ENCODE data around the gene HOXA3. TPM values are rescaled to one million over a fixed set of nuclear protein-coding genes. Genes with fewer than 3 reads are reported as not detected.

Gene HOXA3
- total and polyA plus RNA-seq, 2 experiments from 2014 or later, result 0.83 to 4.1 TPM

DNA sequence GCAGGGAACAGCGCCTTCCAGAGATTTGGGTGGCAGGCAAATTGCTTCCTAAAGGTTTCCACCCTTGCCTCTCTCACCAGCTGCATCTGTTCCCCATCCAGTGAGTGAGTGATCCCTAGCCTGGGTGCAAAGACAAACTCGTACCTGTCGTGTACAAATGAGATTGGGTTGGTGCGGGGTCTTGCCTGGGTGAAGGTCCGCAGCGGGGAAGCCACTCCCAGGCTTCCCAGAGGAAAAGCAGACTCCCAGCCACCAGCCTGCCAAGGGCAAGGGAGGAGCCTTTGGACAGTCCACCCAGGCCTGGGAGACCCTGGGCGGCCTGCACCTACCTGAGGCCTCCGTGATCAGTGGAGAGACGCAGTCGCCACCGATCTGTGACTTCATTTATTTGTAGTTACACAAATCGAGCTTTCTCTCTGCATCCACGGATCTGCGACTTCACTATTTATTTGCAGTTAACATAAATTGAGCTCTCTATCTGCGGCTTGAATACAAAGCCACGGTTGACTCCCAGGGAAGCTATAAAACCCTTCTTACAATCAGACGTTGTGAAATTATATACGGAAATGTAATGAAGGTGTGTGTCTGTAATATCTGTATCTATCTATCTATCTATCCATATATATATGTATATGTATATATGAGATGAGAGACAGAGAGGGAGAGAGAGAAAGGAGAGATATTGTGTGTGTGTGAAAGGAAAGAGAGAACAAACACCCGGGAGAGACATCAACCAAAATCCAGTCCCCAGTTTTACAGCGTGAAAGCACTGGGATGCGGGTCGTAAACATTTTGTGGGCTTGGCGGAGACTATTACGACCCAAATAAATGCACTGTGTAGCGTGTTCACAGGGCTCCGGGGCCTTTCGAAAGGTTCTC lies 7.1 kb upstream of the HOXA3 start:
- H3K27me3 ChIP-seq, result peaks cover 92% of the 10 kb centered on the region
- no peaks in the 10 kb centered on the region for H4K20me1 ChIP-seq (ENCODE audit: insufficient read depth, poor library complexity, severe bottlenecking)
- H2AFZ ChIP-seq, result no peak overlapping the region

DNA sequence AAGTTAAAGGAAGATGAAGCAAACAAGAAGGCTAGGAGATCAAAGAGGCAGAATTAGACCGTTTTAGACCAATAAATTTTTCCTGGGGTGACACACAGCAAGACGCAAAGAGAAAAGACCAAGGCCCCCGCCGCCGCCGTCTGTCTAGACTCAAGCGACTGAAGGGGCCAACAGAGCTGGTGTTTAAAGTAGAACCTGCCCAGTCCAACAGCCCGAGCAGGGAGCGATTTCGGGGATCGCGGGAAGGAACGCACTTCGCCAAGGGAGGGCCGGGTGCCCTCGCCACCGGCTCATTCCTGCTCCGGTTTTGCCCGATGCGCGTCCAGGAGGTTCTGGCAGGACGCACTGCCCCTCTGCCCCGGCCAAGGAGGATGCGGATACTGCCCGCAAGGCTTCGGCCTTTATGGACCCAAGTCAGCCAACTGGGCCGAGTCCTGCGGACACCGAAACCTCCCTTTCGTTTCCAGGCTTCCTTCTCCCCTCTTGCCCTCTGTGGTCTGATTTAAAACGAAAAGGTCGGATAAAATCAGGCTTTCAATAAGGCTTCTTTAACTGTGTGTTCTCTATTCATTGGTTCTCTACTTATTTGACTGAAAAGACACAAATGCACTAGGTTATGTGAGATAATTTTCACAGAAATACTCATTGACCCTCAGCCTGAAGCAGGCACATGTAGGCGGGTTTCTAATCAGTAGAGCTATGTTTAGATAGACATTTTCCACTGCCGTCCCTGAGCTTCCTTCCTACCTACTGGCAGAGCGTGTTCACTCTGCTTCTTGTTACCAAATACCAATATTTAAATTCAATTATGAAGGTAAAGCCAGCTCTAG lies 6.3 kb upstream of the HOXA3 start:
- Histone ChIP-seq H3K9me3 (ENCODE audit: low read depth) (no peaks in the 10 kb centered on the region), H3K4me1 (ENCODE audit: insufficient read depth) (peaks cover 19% of the 10 kb centered on the region), H4K20me1 (ENCODE audit: insufficient read depth, poor library complexity, severe bottlenecking) (no peaks in the 10 kb centered on the region), H3K27me3 (peaks cover 92% of the 10 kb centered on the region), H3K27ac (no peak overlapping the region), H3K79me2 (peaks cover 13% of the 10 kb centered on the region), H3K4me2 (no peak overlapping the region), H2AFZ (no peak overlapping the region), H3K9me2 (replicated peaks; ENCODE audit: insufficient read depth) (no peaks in the 10 kb centered on the region), H3K4me3 (no peak overlapping the region), H3K36me3 (replicated peaks; ENCODE audit: insufficient read depth, low read depth) (no peaks in the 10 kb centered on the region)
- no peak for DNase-seq (ENCODE audit: low spot score)
- 48% methylated on average over 35 of the region's 35 CpGs for WGBS (ENCODE audit: low lambda C conversion rate, missing lambda C conversion rate)
- TF ChIP-seq EZH2 (IDR thresholded peaks at IDR 0.05; ENCODE audit: borderline replicate concordance) (peak; percentile 29), EZH2phosphoT487 (IDR thresholded peaks at IDR 0.05; ENCODE audit: low read depth, severe bottlenecking, unreplicated experiment) (peak; percentile 80)
- TF ChIP-seq, protein P1, sequence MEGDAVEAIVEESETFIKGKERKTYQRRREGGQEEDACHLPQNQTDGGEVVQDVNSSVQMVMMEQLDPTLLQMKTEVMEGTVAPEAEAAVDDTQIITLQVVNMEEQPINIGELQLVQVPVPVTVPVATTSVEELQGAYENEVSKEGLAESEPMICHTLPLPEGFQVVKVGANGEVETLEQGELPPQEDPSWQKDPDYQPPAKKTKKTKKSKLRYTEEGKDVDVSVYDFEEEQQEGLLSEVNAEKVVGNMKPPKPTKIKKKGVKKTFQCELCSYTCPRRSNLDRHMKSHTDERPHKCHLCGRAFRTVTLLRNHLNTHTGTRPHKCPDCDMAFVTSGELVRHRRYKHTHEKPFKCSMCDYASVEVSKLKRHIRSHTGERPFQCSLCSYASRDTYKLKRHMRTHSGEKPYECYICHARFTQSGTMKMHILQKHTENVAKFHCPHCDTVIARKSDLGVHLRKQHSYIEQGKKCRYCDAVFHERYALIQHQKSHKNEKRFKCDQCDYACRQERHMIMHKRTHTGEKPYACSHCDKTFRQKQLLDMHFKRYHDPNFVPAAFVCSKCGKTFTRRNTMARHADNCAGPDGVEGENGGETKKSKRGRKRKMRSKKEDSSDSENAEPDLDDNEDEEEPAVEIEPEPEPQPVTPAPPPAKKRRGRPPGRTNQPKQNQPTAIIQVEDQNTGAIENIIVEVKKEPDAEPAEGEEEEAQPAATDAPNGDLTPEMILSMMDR (IDR thresholded peaks at IDR 0.05; ENCODE audit: poor library complexity), result no peak

More for the DNA sequence above, 7.1 kb upstream of the HOXA3 start:
- H3K4me2 ChIP-seq, result peak overlapping the region; percentile 96
- peaks cover 19% of the 10 kb centered on the region for H3K4me1 ChIP-seq (ENCODE audit: insufficient read depth)
- H3K36me3 ChIP-seq (replicated peaks; ENCODE audit: insufficient read depth, low read depth), result no peaks in the 10 kb centered on the region
- no peak overlapping the region for H3K27ac ChIP-seq
- DNase-seq (ENCODE audit: low spot score), result no peak
- 61% methylated on average over 27 of the region's 27 CpGs for WGBS (ENCODE audit: low lambda C conversion rate, missing lambda C conversion rate)
- H3K4me3 ChIP-seq, result no peak overlapping the region
- no peaks in the 10 kb centered on the region for H3K9me2 ChIP-seq (replicated peaks; ENCODE audit: insufficient read depth)
- no peaks in the 10 kb centered on the region for H3K9me3 ChIP-seq (ENCODE audit: low read depth)
- no peak for TF ChIP-seq EZH2phosphoT487 (IDR thresholded peaks at IDR 0.05; ENCODE audit: low read depth, severe bottlenecking, unreplicated experiment)
- TF ChIP-seq, protein P1 (IDR thresholded peaks at IDR 0.05; ENCODE audit: poor library complexity), result no peak
- no peak for TF ChIP-seq EZH2 (IDR thresholded peaks at IDR 0.05; ENCODE audit: borderline replicate concordance)
- peaks cover 22% of the 10 kb centered on the region for H3K79me2 ChIP-seq

DNA sequence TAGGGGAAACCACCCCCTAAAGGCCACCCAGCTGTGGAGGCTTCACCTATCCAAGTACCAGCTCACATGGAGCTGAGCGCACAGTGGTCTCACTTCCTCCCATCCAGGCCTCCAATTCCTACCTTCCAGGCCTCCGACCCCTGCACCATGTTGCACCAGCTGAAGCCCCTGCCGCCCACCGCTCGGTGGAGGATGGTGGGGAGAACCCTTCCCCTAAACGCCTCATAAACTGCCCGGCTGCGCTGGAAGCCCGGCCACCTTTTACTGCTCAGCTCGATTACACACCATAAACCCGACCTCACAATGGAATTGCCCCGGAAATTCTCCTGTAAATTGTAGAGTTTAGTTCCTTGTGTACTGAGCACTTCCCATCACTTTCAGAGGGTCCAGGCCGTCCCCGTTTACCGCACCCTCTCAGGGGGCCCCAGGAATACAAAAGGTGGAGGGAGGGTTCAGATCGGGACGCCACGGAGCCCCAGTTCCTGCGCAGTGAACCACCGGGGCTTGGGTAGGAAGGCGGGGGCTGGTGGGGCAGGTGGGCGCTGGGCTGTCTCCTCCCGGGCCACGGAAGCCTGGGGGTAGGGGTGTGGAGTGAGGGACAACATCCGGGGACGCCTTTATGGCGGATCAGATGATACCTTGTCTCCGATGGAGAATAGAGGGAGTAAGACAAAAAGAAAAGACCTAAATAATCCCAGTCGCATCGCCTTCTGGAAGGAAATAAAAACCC lies 5.5 kb upstream of the HOXA3 start:
- DNase-seq (ENCODE audit: low spot score), result no peak
- Histone ChIP-seq H3K27ac (no peak overlapping the region), H3K27me3 (peaks cover 92% of the 10 kb centered on the region), H3K9me2 (replicated peaks; ENCODE audit: insufficient read depth) (no peaks in the 10 kb centered on the region), H4K20me1 (ENCODE audit: insufficient read depth, poor library complexity, severe bottlenecking) (no peaks in the 10 kb centered on the region), H3K79me2 (peaks cover 6% of the 10 kb centered on the region), H3K4me3 (no peak overlapping the region), H3K9me3 (ENCODE audit: low read depth) (no peaks in the 10 kb centered on the region), H3K4me1 (ENCODE audit: insufficient read depth) (peaks cover 19% of the 10 kb centered on the region), H2AFZ (no peak overlapping the region), H3K4me2 (no peak overlapping the region), H3K36me3 (replicated peaks; ENCODE audit: insufficient read depth, low read depth) (no peaks in the 10 kb centered on the region)
- 42% methylated on average over 24 of the region's 30 CpGs for WGBS (ENCODE audit: low lambda C conversion rate, missing lambda C conversion rate)
- peak; percentile 40 for TF ChIP-seq EZH2phosphoT487 (IDR thresholded peaks at IDR 0.05; ENCODE audit: low read depth, severe bottlenecking, unreplicated experiment)
- TF ChIP-seq, protein P1 (IDR thresholded peaks at IDR 0.05; ENCODE audit: poor library complexity), result no peak
- TF ChIP-seq EZH2 (IDR thresholded peaks at IDR 0.05; ENCODE audit: borderline replicate concordance), result peak; percentile 64

Data from hepatocyte (in vitro differentiated cells).